Naive thymus-derived CD4-positive, alpha-beta T cell (primary cell): ENCODE data around the gene SELPLG. TPM values are rescaled to one million over a fixed set of nuclear protein-coding genes. Genes with fewer than 3 reads are reported as not detected.
A peak's percentile ranks its signal among the peaks of the same experiment; 100 is the strongest.

Experiments used
- ATAC-seq: fragments of 150-1000 bp; cut with Tn5 transposase; 2 replicates; pipeline ENCODE4 v1.10.0; 2021; ENCODE audit warnings: mild to moderate bottlenecking, moderate library complexity
- CTCF ChIA-PET: fragments of 350-600 bp; sonication (Branson Sonifier 250); formaldehyde crosslinking; loops from one replicate; lab custom pipeline; 2021; ENCODE audit warnings: antibody characterized with exemption; lab: Charles Lee
- POLR2A ChIA-PET: fragments of 350-600 bp; sonication (Branson Sonifier 250); formaldehyde crosslinking; loops from one replicate; lab custom pipeline; 2021; ENCODE audit warnings: antibody characterized with exemption, inconsistent platforms; lab: Charles Lee
- DNase-seq, 9 donors: peaks; one replicate each; pipeline versions ENCODE4 v3.0.0 to v3.0.0-alpha.2; 2020 to 2022; ENCODE audit warnings: mixed read lengths in 1 of 9
- H3K27ac ChIP-seq: one replicate; pipeline ENCODE4 v1.7.0; 2013; ENCODE audit warnings: mild to moderate bottlenecking, low read depth, low read length, moderate library complexity
- H3K27me3 ChIP-seq, 2 donors: one replicate each; pipeline ENCODE4 v1.7.0; 2013; ENCODE audit warnings: low read length in 2 of 2, mild to moderate bottlenecking in 2 of 2, moderate library complexity in 2 of 2; ENCODE audit not compliant: control insufficient read depth in 2 of 2, insufficient read depth in 2 of 2
- H3K36me3 ChIP-seq, 3 experiments: 1 replicate in 2 of 3; 2 replicates in 1 of 3; pipeline ENCODE4 v1.7.0; 2013; ENCODE audit warnings: low read length in 3 of 3, mild to moderate bottlenecking in 3 of 3, moderate library complexity in 1 of 3; ENCODE audit not compliant: insufficient read depth in 3 of 3, control insufficient read depth in 2 of 3
- H3K4me1 ChIP-seq, 2 donors: one replicate each; pipeline ENCODE4 v1.7.0; 2013; ENCODE audit warnings: low read length in 2 of 2, mild to moderate bottlenecking in 2 of 2, moderate library complexity in 1 of 2; ENCODE audit not compliant: control insufficient read depth in 2 of 2, insufficient read depth in 2 of 2
- H3K4me3 ChIP-seq: 2 replicates; pipeline ENCODE4 v1.7.0; 2013; ENCODE audit warnings: mild to moderate bottlenecking, low read length
- H3K9me3 ChIP-seq, 3 experiments: 1 replicate in 2 of 3; 2 replicates in 1 of 3; pipeline ENCODE4 v1.7.0; 2013; ENCODE audit warnings: low read length in 3 of 3; ENCODE audit not compliant: control insufficient read depth in 2 of 3
- H3K27ac Mint-ChIP-seq, 9 donors: one replicate each; pipeline ENCODE4 v1.8.0; 2020 to 2022; ENCODE audit warnings: mixed read lengths in 9 of 9, mild to moderate bottlenecking in 8 of 9, moderate library complexity in 5 of 9, inconsistent platforms in 2 of 9
- H3K27me3 Mint-ChIP-seq, 5 donors: one replicate each; pipeline ENCODE4 v1.8.0; 2021 to 2022; ENCODE audit warnings: mixed read lengths in 5 of 5, mild to moderate bottlenecking in 1 of 5
- H3K36me3 Mint-ChIP-seq, 5 donors: one replicate each; pipeline ENCODE4 v1.8.0; 2020 to 2022; ENCODE audit warnings: mixed read lengths in 5 of 5, mild to moderate bottlenecking in 3 of 5, inconsistent platforms in 1 of 5
- H3K4me1 Mint-ChIP-seq, 7 donors: one replicate each; pipeline ENCODE4 v1.8.0; 2020 to 2022; ENCODE audit warnings: mixed read lengths in 7 of 7, mild to moderate bottlenecking in 3 of 7, inconsistent platforms in 1 of 7
- H3K4me3 Mint-ChIP-seq, 10 donors: one replicate each; pipeline ENCODE4 v1.8.0; 2020 to 2022; ENCODE audit warnings: mild to moderate bottlenecking in 10 of 10, mixed read lengths in 10 of 10, moderate library complexity in 6 of 10, inconsistent platforms in 2 of 10
- H3K9me3 Mint-ChIP-seq, 11 donors: one replicate each; pipeline ENCODE4 v1.8.0; 2020 to 2022; ENCODE audit warnings: mixed read lengths in 11 of 11, mild to moderate bottlenecking in 4 of 11, inconsistent platforms in 1 of 11, moderate library complexity in 1 of 11
- intact Hi-C, 2 donors: fragments of 100-400 bp; cut with micrococcal nuclease; formaldehyde crosslinking; loops; one replicate each; pipeline ENCODE4 v1.15.1; 2023
- polyA plus RNA-seq, 2 donors: library from polyadenylated mRNA; unstranded; fragments of 300-500 nt; fragmentation: Illumina TruSeq; gene quantifications; one replicate each; pipeline ENCODE4 v1.2.3, GENCODE V29; 2021
- total RNA-seq, 6 experiments: library from RNA in 5 of 6; stranded (reverse) in 5 of 6; gene quantifications; 1 replicate in 5 of 6; 2 replicates in 1 of 6; pipeline ENCODE4 v1.2.3 and lab custom pipeline; 2021 to 2026

Gene SELPLG
- total and polyA plus RNA-seq, 7 experiments from 2014 or later: 54.3 to 831 (median 161) TPM

DNA sequence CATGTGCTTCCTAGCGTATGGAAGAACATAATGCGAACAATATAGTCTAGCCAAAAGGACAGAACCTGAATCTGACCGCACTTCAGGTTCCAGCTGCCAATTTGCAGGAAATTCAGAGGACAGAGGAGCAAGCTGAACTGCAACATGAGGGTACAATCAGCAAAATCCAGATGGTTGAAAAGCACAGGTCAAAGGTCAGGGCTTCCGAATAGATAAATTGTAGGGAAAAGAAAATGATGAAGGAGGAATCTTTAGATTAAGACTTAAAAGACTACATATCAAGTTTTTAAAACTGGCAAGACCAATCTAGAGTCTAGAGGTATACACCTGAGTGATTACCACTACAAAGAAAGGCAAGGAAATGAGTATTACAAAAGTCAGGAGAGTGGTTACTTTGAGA, 42.1 kb upstream of the SELPLG start:
- ATAC-seq (no peak), DNase-seq (no peak)
- Mint-ChIP-seq H3K4me1 (peaks cover 0 to 9% (median 0%) of the 10 kb centered on the region in 7 donors), H3K9me3 (no peaks in the 10 kb centered on the region), H3K27ac (no peak overlapping the region), H3K27me3 (no peaks in the 10 kb centered on the region), H3K36me3 (peaks cover 4 to 19% (median 14%) of the 10 kb centered on the region in 5 donors), H3K4me3 (no peak overlapping the region)
- H3K36me3 ChIP-seq: no peaks in the 10 kb centered on the region
- no peak overlapping the region for H3K4me3 ChIP-seq
- ChIA-PET POLR2A (no interaction called here), CTCF (interaction anchor here (0.7 kb wide), 1 partner anchor 11 kb away, joined by 3 read pairs; no protein-coding TSS in a partner anchor)
- H3K4me1 ChIP-seq: no peaks in the 10 kb centered on the region
- H3K9me3 ChIP-seq: no peaks in the 10 kb centered on the region
- no peaks in the 10 kb centered on the region for H3K27me3 ChIP-seq
- no peak overlapping the region for H3K27ac ChIP-seq
- intact Hi-C loops: no loop called here

DNA sequence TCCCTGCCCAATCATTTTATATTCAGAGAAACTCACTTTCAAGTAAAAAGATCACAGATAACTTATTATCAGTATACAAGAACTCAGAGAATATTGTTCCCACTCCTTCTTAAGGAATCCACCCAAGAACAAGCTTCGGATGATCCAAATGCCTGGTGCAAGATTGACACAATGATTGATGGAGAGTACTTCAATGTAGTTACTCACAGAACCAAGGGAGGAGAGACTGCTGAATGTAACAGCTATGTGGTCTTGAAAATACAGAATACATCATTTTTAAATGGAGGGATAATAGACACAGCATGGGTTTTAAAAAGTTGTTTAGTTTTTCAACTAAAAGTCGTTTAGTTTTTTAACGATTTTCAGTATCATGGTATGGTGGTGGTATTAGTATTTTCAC, 38.4 kb upstream of the SELPLG start:
- Histone ChIP-seq H3K36me3 (no peaks in the 10 kb centered on the region), H3K9me3 (no peaks in the 10 kb centered on the region), H3K4me3 (no peak overlapping the region), H3K4me1 (no peaks in the 10 kb centered on the region), H3K27me3 (no peaks in the 10 kb centered on the region), H3K27ac (no peak overlapping the region)
- ChIA-PET CTCF (interaction anchor here (0.9 kb wide), 1 partner anchor 132 kb away, joined by 3 read pairs; no protein-coding TSS in a partner anchor), POLR2A (no interaction called here)
- no peak overlapping the region for H3K27ac Mint-ChIP-seq
- peaks cover 0 to 5% (median 0%) of the 10 kb centered on the region in 7 donors for H3K4me1 Mint-ChIP-seq
- H3K27me3 Mint-ChIP-seq: no peaks in the 10 kb centered on the region
- no peaks in the 10 kb centered on the region for H3K9me3 Mint-ChIP-seq
- H3K36me3 Mint-ChIP-seq: peaks cover 4 to 18% (median 9%) of the 10 kb centered on the region in 5 donors
- no peak overlapping the region for H3K4me3 Mint-ChIP-seq
- intact Hi-C loops: no loop called here
- no peak for ATAC-seq
- DNase-seq: no peak

DNA sequence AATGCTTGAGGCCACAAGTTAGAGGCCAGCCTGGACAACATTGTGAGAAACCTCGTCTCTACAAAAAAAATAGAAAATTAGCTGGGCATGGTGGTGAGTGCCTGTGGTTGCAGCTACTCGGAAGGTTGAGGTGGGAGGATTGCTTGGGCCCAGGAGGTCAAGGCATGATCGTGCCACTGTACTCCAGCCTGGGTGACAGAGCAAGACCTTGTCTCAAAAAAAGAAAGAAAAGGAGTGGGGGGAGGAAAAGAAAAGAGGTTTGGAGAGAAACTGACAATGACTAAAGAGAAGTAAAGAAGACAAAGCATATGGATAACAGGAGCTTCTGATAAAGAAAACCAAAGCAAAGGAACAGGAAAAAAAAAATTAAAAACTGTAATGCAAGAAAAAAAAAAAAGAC, 37.4 kb upstream of the SELPLG start:
- H3K27ac Mint-ChIP-seq: no peak overlapping the region
- no peaks in the 10 kb centered on the region for H3K4me1 ChIP-seq
- H3K27me3 Mint-ChIP-seq: no peaks in the 10 kb centered on the region
- intact Hi-C loops: no loop called here
- no peaks in the 10 kb centered on the region for H3K9me3 Mint-ChIP-seq
- no peak overlapping the region for H3K4me3 Mint-ChIP-seq
- ChIA-PET POLR2A (interaction anchor here (0.5 to 0.6 kb wide), 2 partner anchors 14 to 19 kb away, joined by 3 to 4 read pairs; no protein-coding TSS in a partner anchor), CTCF (interaction anchor here (0.6 kb wide), 1 partner anchor 8 kb away, joined by 3 read pairs; no protein-coding TSS in a partner anchor)
- H3K27me3 ChIP-seq: no peaks in the 10 kb centered on the region
- no peak for ATAC-seq
- H3K4me3 ChIP-seq: no peak overlapping the region
- H3K36me3 Mint-ChIP-seq: peaks cover 4 to 13% (median 7%) of the 10 kb centered on the region in 5 donors
- H3K27ac ChIP-seq: no peak overlapping the region
- no peak for DNase-seq
- no peaks in the 10 kb centered on the region for H3K36me3 ChIP-seq
- peaks cover 0 to 5% (median 0%) of the 10 kb centered on the region in 7 donors for H3K4me1 Mint-ChIP-seq
- no peaks in the 10 kb centered on the region for H3K9me3 ChIP-seq

DNA sequence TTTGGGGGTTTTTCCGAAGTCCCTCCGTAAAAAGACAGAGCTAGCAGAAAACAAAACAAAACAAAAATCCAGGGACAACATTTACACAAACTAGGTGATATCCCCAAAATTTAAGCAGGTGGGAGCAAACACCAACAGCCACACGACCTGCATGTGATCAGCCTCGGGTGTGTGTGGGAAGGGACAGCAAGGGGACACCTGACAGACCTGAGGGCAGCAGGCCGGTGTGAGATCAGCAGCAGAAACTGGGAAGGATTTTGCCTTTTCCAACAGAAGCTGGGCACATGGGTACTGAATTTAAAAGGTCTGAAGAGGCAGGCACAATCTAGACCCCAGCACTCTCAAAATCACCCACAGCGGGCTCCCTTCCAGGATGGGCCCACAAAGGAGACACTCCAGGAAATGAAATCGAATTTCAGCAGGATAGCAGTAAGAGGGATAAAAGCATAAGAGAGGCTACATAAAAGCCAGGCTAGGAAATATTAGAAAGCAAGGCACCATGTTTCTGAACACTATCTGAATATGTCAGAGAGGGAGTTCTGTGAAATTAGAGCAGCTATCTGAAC, 36.5 kb upstream of the SELPLG start:
- Mint-ChIP-seq H3K4me3 (no peak overlapping the region), H3K9me3 (no peaks in the 10 kb centered on the region), H3K4me1 (no peaks in the 10 kb centered on the region), H3K27me3 (no peaks in the 10 kb centered on the region), H3K27ac (peak overlapping the region in 1 of 9 donors; percentile 7), H3K36me3 (peaks cover 0 to 6% (median 0%) of the 10 kb centered on the region in 5 donors)
- ChIA-PET POLR2A (interaction anchor here (0.8 kb wide), 1 partner anchor 1774 kb away, joined by 3 read pairs; no protein-coding TSS in a partner anchor), CTCF (interaction anchor here (0.9 to 1.2 kb wide), 3 partner anchors 25 to 136 kb away, joined by 3 to 6 read pairs (median 3); no protein-coding TSS in a partner anchor)
- H3K4me3 ChIP-seq: no peak overlapping the region
- H3K4me1 ChIP-seq: no peaks in the 10 kb centered on the region
- H3K27ac ChIP-seq: no peak overlapping the region
- intact Hi-C loops: no loop called here
- H3K36me3 ChIP-seq: no peaks in the 10 kb centered on the region
- DNase-seq: no peak
- H3K9me3 ChIP-seq: no peaks in the 10 kb centered on the region
- H3K27me3 ChIP-seq: no peaks in the 10 kb centered on the region
- no peak for ATAC-seq

DNA sequence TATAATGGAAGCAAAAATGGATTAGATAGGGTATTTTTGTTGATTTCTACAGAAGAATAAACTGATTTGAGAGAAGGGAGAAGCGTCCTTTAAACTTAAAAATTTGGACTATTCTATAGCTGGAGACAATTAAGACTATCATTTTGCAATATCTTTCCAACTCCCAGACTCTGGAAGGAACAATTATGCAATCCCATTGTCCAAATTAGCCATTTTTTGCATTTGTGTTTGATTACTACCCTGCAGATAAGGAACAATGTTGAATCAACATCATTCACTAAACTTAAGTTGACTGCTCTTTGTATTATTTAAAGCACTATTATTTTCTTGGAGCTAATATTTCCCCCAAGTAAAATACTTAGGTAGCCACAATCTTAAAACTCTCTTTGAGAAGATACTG, 34.8 kb upstream of the SELPLG start:
- Mint-ChIP-seq H3K27me3 (no peaks in the 10 kb centered on the region), H3K9me3 (no peaks in the 10 kb centered on the region), H3K4me3 (no peak overlapping the region), H3K4me1 (peaks cover 5 to 14% (median 11%) of the 10 kb centered on the region in 7 donors), H3K36me3 (no peaks in the 10 kb centered on the region), H3K27ac (no peak overlapping the region)
- no peak overlapping the region for H3K4me3 ChIP-seq
- H3K4me1 ChIP-seq: peaks cover 0 to 3% of the 10 kb centered on the region in 2 donors
- intact Hi-C loops: loop anchor here in 1 of 2 donors (10.0 kb wide), 1 partner anchor 716 kb away; no protein-coding TSS in a partner anchor
- ChIA-PET POLR2A (no interaction called here), CTCF (interaction anchor here (0.9 to 2.4 kb wide), 3 partner anchors 22 to 135 kb away, joined by 3 to 8 read pairs (median 5); no protein-coding TSS in a partner anchor)
- H3K27ac ChIP-seq: no peak overlapping the region
- no peaks in the 10 kb centered on the region for H3K9me3 ChIP-seq
- no peaks in the 10 kb centered on the region for H3K27me3 ChIP-seq
- no peaks in the 10 kb centered on the region for H3K36me3 ChIP-seq
- no peak for DNase-seq
- no peak for ATAC-seq

DNA sequence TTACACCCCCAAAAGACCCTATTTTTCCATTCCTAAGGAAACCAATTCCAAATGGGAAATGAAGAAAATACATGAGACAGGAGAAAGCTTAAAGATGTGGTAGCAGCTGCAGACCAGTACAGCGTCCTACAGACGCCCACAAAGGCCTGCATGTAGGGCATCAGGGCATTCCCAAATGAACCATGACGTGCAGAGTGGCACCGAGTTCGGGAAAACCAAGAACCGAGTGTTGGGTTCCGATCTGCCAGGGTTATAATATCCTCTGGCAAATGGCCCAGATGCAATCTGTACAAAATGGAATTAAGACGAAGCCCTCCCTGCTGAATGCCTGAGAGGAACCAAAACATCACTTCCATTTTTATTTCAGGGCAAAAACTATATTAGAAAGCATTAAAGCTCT, 34.4 kb upstream of the SELPLG start:
- Mint-ChIP-seq H3K4me1 (peaks cover 5 to 17% (median 12%) of the 10 kb centered on the region in 7 donors), H3K36me3 (no peaks in the 10 kb centered on the region), H3K27ac (no peak overlapping the region), H3K9me3 (no peaks in the 10 kb centered on the region), H3K4me3 (no peak overlapping the region), H3K27me3 (no peaks in the 10 kb centered on the region)
- ATAC-seq: no peak
- intact Hi-C loops: loop anchor here in 1 of 2 donors (10.0 kb wide), 1 partner anchor 717 kb away; no protein-coding TSS in a partner anchor
- H3K9me3 ChIP-seq: no peaks in the 10 kb centered on the region
- CTCF ChIA-PET: interaction anchor here (0.6 to 6.5 kb wide), 6 partner anchors 22 to 138 kb away, joined by 3 to 145 read pairs (median 5); no protein-coding TSS in a partner anchor
- DNase-seq: no peak
- H3K27ac ChIP-seq: no peak overlapping the region
- no peaks in the 10 kb centered on the region for H3K36me3 ChIP-seq
- H3K27me3 ChIP-seq: no peaks in the 10 kb centered on the region
- H3K4me3 ChIP-seq: no peak overlapping the region
- POLR2A ChIA-PET: interaction anchor here (1.9 kb wide), 1 partner anchor 136 kb away, joined by 6 read pairs; no protein-coding TSS in a partner anchor
- peaks cover 0 to 3% of the 10 kb centered on the region in 2 donors for H3K4me1 ChIP-seq
